HG02610 (cell line): ENCODE measurements around the gene PDE8B.

Experiments
- ATAC-seq: cut with Tn5 transposase; IDR thresholded peaks from one replicate; pipeline ENCODE4 v1.9.1; 2021; ENCODE audit warnings: mild to moderate bottlenecking, moderate library complexity; ENCODE audit not compliant: unreplicated experiment

The PDE8B gene

GRCh38 chr5:77186652-77187370 lies 23.7 kb upstream of the PDE8B start:
- ATAC-seq = no peak

GRCh38 chr5:77189421-77189820 lies 21.1 kb upstream of the PDE8B start:
- no peak for ATAC-seq

GRCh38 chr5:77192441-77193050 lies 17.9 kb upstream of the PDE8B start:
- ATAC-seq = no peak

- ATAC-seq = no peak
These were observed 15.7 kb upstream of the PDE8B start for GRCh38 chr5:77194762-77195161.

- no peak for ATAC-seq
These were observed 12.5 kb upstream of the PDE8B start for GRCh38 chr5:77197840-77198554.

DNA sequence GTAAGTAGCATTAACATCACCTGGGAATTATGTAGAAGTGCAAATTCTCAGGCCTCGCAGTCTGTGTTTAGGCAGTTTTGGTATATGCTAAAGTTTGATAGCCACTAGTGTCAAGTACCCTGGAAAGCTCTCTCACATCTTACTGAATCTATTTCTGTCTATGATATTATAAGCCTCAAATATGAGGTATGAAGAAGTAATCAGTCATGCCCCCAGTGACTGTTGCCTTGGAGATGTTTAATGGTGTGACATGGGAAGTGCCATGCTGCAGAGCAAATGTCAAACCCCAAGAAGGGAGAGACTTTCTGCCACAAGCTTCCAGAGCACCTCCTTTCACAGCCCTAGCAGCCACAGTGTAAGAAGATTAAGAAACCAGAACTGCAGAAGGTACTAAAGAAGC lies 9.8 kb upstream of the PDE8B start:
- no peak for ATAC-seq

- ATAC-seq = no peak
These were observed 8.3 kb upstream of the PDE8B start for GRCh38 chr5:77202145-77202544.

- no peak for ATAC-seq
These were observed 5.5 kb upstream of the PDE8B start for GRCh38 chr5:77204967-77205366.

DNA sequence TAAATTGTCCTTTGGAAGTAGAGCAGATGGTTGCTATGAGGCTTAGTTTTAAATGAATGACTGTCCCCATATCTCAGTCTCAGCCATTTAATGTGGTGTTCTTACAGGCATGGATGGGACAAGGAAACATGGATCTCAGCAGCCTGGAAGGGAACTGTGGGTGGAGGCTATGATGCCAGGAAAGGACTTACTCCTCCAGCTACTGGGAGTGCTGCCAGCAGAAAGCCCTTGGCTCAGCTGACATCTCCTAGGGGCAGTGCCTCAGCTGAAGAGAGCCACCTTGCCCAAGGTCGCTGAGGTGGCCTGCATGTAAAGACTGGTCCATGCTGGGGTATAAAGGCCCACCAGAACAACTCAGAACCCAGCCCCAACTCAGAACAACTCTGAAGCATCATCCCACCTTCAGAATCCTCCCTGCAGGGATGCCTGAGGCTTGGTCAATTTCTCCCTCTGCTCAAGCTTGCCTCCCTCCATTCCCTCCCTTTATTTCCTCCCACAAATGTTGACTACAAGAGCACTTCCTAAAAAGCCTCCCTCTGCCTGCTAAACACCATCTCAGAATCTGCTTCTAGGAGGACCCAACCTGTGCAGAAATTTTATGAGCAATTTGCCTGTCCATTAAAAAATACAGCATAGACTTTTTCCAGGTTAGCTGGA lies 1.8 kb upstream of the PDE8B start:
- no peak for ATAC-seq

GRCh38 chr5:77209495-77210090 lies 887 bp upstream of the PDE8B start:
- no peak for ATAC-seq

DNA sequence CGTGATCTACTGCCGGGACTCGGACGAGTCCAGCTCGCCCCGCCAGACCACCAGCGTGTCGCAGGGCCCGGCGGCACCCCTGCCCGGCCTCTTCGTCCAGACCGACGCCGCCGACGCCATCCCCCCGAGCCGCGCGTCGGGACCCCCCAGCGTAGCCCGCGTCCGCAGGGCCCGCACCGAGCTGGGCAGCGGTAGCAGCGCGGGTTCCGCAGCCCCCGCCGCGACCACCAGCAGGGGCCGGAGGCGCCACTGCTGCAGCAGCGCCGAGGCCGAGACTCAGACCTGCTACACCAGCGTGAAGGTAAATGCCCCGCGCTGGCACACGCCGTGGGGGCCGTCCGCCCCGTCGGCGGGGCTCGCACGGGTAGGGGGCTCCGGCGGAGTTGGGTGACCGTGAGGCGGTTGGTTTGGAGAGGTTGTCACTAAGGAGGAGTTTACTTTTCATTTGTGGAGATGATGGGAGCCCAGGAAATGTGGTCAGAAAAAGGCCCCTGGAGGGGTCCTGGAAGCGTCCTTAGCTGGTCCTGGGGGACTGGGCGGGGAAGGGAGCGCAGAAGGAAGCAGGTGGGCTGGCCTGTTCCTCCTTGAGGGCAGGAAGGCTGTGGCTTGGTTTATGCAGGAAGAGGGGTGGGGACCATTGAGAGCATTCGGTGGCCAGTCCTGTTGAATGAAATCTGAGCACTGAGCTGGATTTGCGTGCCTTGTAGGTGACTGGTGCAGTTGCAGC lies 647 bp downstream of the PDE8B start:
- no peak for ATAC-seq

GRCh38 chr5:77211691-77212047 lies 1.2 kb downstream of the PDE8B start:
- no peak for ATAC-seq

GRCh38 chr5:77213601-77214000 lies 3.1 kb downstream of the PDE8B start:
- no peak for ATAC-seq

DNA sequence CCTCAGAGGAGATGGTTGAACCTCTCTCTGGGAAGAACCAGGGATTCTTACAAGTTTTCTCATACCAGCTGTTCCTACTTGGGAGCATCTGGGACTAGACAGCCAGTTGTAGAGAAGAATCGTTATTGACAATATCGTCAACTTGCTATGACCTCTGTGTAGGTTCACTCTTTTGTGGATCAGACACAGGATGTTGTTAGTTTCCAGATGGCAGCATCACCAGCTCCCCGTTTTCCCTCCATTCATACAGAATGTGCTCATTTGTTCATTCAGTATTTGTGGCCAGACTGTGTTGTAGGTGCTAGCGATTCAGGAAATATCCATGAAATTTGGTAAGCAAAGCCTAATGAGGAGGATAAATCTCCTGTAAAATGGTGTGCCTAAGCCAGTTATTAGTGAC lies 3.7 kb downstream of the PDE8B start:
- ATAC-seq = no peak

DNA sequence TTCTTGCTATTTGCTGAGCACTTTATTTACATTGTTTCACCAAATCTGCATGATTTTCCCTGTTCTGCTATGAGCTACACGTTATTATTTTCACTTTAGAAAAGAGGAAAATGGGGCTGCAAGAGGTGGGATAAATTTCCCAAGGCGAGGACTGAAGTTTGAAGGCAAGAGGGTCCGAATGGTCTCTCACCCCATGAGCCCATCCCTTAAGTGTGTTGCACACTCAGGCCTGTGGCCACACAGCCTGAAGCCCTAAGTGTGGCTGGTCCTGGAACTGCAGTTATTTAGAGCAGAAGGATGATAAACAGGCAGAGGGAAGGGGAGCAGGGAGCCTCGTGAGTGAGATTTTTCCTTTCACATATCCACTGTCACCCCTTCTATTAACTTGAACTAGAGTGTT lies 7.8 kb downstream of the PDE8B start:
- no peak for ATAC-seq

DNA sequence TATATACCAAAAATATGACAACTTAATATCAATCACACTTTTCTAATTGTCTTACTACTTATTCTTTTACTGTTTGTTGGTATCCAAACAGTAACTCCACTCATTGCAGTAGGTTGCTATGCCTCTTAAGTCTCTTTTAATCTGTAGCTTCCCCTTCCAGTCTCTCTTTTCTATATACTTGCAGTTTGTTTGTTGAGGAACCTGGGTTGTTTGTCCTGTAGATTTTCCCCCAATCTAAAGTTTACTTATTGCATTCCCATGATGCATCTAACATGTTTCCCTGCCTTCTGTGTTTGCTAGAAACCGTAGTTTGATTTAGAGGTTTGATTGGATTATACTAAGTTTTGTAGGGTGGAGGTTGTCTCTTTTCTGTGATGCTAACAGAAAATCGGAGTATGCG lies 10.6 kb downstream of the PDE8B start:
- no peak for ATAC-seq

DNA sequence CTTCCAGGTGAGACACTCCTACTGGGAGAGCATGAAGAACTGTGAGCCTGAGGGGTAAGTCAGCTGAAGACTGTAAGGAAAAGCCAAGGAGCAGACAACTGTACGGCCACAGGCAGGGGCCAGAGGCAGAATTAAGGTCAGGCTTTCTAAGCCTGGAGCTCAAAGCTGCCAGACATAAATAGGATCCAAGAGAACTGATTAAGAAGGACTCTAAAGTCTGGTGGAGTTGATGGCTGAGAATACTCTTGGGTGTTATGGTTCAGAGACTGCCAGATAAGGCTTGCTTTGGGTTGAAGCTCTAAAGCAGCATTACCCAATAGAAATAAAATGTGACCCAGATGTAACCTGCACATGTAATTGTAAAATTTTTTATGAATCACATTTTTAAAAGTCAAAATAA lies 12.2 kb downstream of the PDE8B start:
- no peak for ATAC-seq

DNA sequence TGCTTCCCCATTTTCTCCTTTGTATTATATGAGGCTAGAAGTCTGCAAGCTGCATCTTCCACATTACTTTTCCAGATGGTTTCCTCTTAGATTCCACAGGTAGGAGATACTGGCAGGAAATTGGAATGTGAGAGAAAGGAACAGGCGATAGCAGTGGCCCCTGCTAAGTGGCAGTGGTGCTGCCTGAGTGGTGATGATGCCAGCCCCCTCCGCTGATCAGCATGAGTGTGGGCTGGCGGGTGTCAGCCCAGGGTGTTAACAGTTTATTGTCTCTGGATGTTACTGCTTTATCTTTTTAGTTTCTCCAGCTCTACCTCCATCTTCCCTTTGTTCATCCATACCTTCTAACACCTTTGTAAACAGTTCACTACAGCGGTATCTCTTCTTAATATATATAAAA lies 13.2 kb downstream of the PDE8B start:
- ATAC-seq = no peak

GRCh38 chr5:77224672-77225355 lies 14.3 kb downstream of the PDE8B start:
- ATAC-seq = no peak

GRCh38 chr5:77225531-77225930 lies 15.1 kb downstream of the PDE8B start:
- no peak for ATAC-seq
